Activated CD4-positive, alpha-beta T cell treated with anti-CD3 and anti-CD28 coated beads for 4 hours (primary cell): ENCODE data around the gene SCO2.

Experiments
- DNase-seq, 2 donors: peaks; one replicate each; pipeline ENCODE4 v3.0.0-alpha.2; 2020

Gene SCO2

GRCh38 chr22:50518606-50519005 is 6.8 kb downstream of the SCO2 start:
- no peak for DNase-seq

GRCh38 chr22:50517495-50518260 is 7.7 kb downstream of the SCO2 start:
- DNase-seq = no peak

- DNase-seq = no peak
Observed at GRCh38 chr22:50516891-50517290, 8.5 kb downstream of the SCO2 start.

GRCh38 chr22:50516068-50516467 is 9.3 kb downstream of the SCO2 start:
- no peak for DNase-seq

- no peak for DNase-seq
Observed at GRCh38 chr22:50513175-50513574, 12.2 kb downstream of the SCO2 start.

GRCh38 chr22:50508897-50509296 is 16.5 kb downstream of the SCO2 start:
- DNase-seq = no peak

- peak in 1 of 2 donors; percentile 99 for DNase-seq
Observed at GRCh38 chr22:50507991-50508884, 17.2 kb downstream of the SCO2 start, which contains the start of gene NCAPH2. Gene NCAPH2 (plus strand): TSS chr22:50508224. CDS start chr22:50508338, 114 bp downstream.

GRCh38 chr22:50507421-50507990 is 17.9 kb downstream of the SCO2 start, which contains the start of gene LMF2:
Gene LMF2 (minus strand): TSS chr22:50507702. CDS start chr22:50507675, 27 bp downstream.
- DNase-seq = peak; percentile 94 to 97

- no peak for DNase-seq
Observed at GRCh38 chr22:50506611-50507420, 18.6 kb downstream of the SCO2 start.

GRCh38 chr22:50505776-50506610 is 19.4 kb downstream of the SCO2 start:
- no peak for DNase-seq

GRCh38 chr22:50505276-50505775 is 20.1 kb downstream of the SCO2 start:
- DNase-seq = no peak

GRCh38 chr22:50504369-50505211 is 20.8 kb downstream of the SCO2 start:
- no peak for DNase-seq

- DNase-seq = no peak
Observed at GRCh38 chr22:50503475-50504145, 21.8 kb downstream of the SCO2 start.

GRCh38 chr22:50502628-50503474 is 22.5 kb downstream of the SCO2 start:
- DNase-seq = no peak

- DNase-seq = no peak
Observed at GRCh38 chr22:50502096-50502495, 23.3 kb downstream of the SCO2 start.

- no peak for DNase-seq
Observed at GRCh38 chr22:50500452-50500851, 24.9 kb downstream of the SCO2 start.

- DNase-seq = peak; percentile 61 to 76
Observed at GRCh38 chr22:50498322-50498890, 27.0 kb downstream of the SCO2 start.

GRCh38 chr22:50497093-50497492 is 28.3 kb downstream of the SCO2 start:
- DNase-seq = no peak
